GM12878 (cell line): ENCODE data around the gene SLC25A26. TPM values are rescaled to one million over a fixed set of nuclear protein-coding genes. Genes with fewer than 3 reads are reported as not detected.

Source experiments
- ATAC-seq: fragments of 200-7000 bp; cut with Tn5 transposase; 3 replicates; pipeline ENCODE4 v1.9.1; 2020; ENCODE audit warnings: mild to moderate bottlenecking, moderate library complexity
- BruUV-seq: library from RNA; stranded (reverse); fragments of 400-500 nt; replicated peaks from 2 replicates; lab custom pipeline; 2021; lab: Mats Ljungman, UMichigan
- CTCF ChIA-PET: fragments of 300-600 bp; sonication (Branson Sonifier 250); formaldehyde crosslinking; extraction: SDS; loops from one replicate; lab custom pipeline; 2021; ENCODE audit warnings: inconsistent platforms; lab: Yijun Ruan, JAX
- POLR2A ChIA-PET: fragments of 350-600 bp; formaldehyde crosslinking; extraction: SDS; loops from one replicate; lab custom pipeline; 2021; ENCODE audit warnings: inconsistent platforms; lab: Charles Lee
- RAD21 ChIA-PET: fragments of 300-600 bp; sonication (Branson Sonifier 250); formaldehyde crosslinking; loops from one replicate; lab custom pipeline; 2023; ENCODE audit warnings: antibody characterized with exemption; ENCODE audit not compliant: unreplicated experiment; lab: Charles Lee
- SMC1A ChIA-PET: fragments of 300-600 bp; sonication (Branson Sonifier 250); formaldehyde crosslinking; loops from one replicate; lab custom pipeline; 2023; ENCODE audit not compliant: unreplicated experiment, uncharacterized antibody; lab: Charles Lee
- DNase-seq: peaks from one replicate; pipeline ENCODE4 v3.0.0-alpha.2; 2011; ENCODE audit warnings: low read depth, low spot score
- FAIRE-seq: peaks from 3 replicates; lab custom pipeline; 2011; peaks lifted over from hg19 to GRCh38; lab: Jason Lieb, UNC
- H2AFZ ChIP-seq: 2 replicates; pipeline ENCODE4 v1.6.0; 2011; ENCODE audit warnings: low read depth, low read length, control low read depth; ENCODE audit not compliant: control insufficient read depth
- H3K27ac ChIP-seq: 2 replicates; pipeline ENCODE4 v1.5.1; 2011; ENCODE audit warnings: control low read depth; ENCODE audit not compliant: control insufficient read depth, insufficient read depth
- H3K27me3 ChIP-seq, 2 experiments: replicated peaks in 1 of 2; 2 replicates each; pipeline versions ENCODE4 v1.6.0 to v1.6.1; 2011; ENCODE audit warnings: low read length in 1 of 2; ENCODE audit not compliant: control insufficient read depth in 2 of 2, insufficient read depth in 2 of 2
- H3K36me3 ChIP-seq, 2 experiments: 2 replicates each; pipeline ENCODE4 v1.5.1; 2011; ENCODE audit warnings: low read length in 1 of 2; ENCODE audit not compliant: control insufficient read depth in 2 of 2, insufficient read depth in 2 of 2
- H3K4me1 ChIP-seq: 2 replicates; pipeline ENCODE4 v1.6.1; 2011; ENCODE audit warnings: mild to moderate bottlenecking, low read length, moderate library complexity, mixed read lengths; ENCODE audit not compliant: control insufficient read depth, insufficient read depth
- H3K4me2 ChIP-seq: 2 replicates; pipeline ENCODE4 v1.6.0; 2011; ENCODE audit warnings: control low read depth; ENCODE audit not compliant: control insufficient read depth, insufficient read depth
- H3K4me3 ChIP-seq: fragments of 200-600 bp; sonication (generic); 2 replicates; pipeline ENCODE4 v1.5.1; 2016
- H3K79me2 ChIP-seq: 2 replicates; pipeline ENCODE4 v1.6.0; 2011; ENCODE audit warnings: low read length; ENCODE audit not compliant: control insufficient read depth, insufficient read depth
- H3K9ac ChIP-seq: 2 replicates; pipeline ENCODE4 v1.8.0; 2011; ENCODE audit warnings: low read length, control low read depth, mixed read lengths; ENCODE audit not compliant: control insufficient read depth, insufficient read depth
- H3K9me3 ChIP-seq: replicated peaks from 3 replicates; pipeline ENCODE4 v1.5.1; 2011; ENCODE audit warnings: mild to moderate bottlenecking, low read length; ENCODE audit not compliant: control insufficient read depth, insufficient read depth
- H4K20me1 ChIP-seq: 2 replicates; pipeline ENCODE4 v1.6.0; 2011; ENCODE audit not compliant: control insufficient read depth, insufficient read depth
- BCL3 ChIP-seq: IDR thresholded peaks from 2 replicates; pipeline ENCODE4 v1.6.1; 2011; ENCODE audit warnings: borderline replicate concordance, low read depth, mild to moderate bottlenecking, moderate library complexity, low read length; ENCODE audit not compliant: insufficient read depth, poor library complexity, severe bottlenecking
- CREM ChIP-seq: IDR thresholded peaks from 2 replicates; pipeline ENCODE4 v1.6.1; 2014; ENCODE audit warnings: antibody characterized with exemption, low read depth
- ELK1 ChIP-seq: IDR thresholded peaks from 2 replicates; pipeline ENCODE4 v1.6.1; 2012; ENCODE audit warnings: low read depth, low read length, improper control_type of control experiment
- GABPA ChIP-seq: IDR thresholded peaks from 2 replicates; pipeline ENCODE4 v1.6.1; 2014; ENCODE audit warnings: antibody characterized with exemption, low read depth, mild to moderate bottlenecking, inconsistent platforms
- HDAC6 ChIP-seq: fragments of 200-600 bp; sonication (generic); IDR thresholded peaks from one replicate; pipeline ENCODE4 v1.8.0; 2017; ENCODE audit warnings: antibody characterized with exemption; ENCODE audit not compliant: unreplicated experiment
- HDGF ChIP-seq: fragments of 450-650 bp; IDR thresholded peaks from 2 replicates; pipeline ENCODE4 v1.6.1; 2016; ENCODE audit warnings: antibody characterized with exemption
- MTA2 ChIP-seq: fragments of 450-650 bp; IDR thresholded peaks from 2 replicates; pipeline ENCODE4 v1.6.1; 2016; ENCODE audit warnings: low read depth, mild to moderate bottlenecking, moderate library complexity
- NR2C1 ChIP-seq: fragments of 450-650 bp; IDR thresholded peaks from 2 replicates; pipeline ENCODE4 v1.6.1; 2017; ENCODE audit warnings: antibody characterized with exemption, mild to moderate bottlenecking, moderate library complexity
- NR2F1 ChIP-seq: fragments of 450-650 bp; conservative IDR thresholded peaks from 2 replicates; pipeline ENCODE4 v1.6.1; 2017; ENCODE audit warnings: mild to moderate bottlenecking
- RAD21 ChIP-seq: IDR thresholded peaks from 2 replicates; pipeline ENCODE4 v1.6.1; 2011; ENCODE audit warnings: mild to moderate bottlenecking, low read depth, low read length, moderate library complexity; ENCODE audit not compliant: insufficient read depth
- RAD51 ChIP-seq: fragments of 450-650 bp; IDR thresholded peaks from 2 replicates; pipeline ENCODE4 v1.6.1; 2016; ENCODE audit warnings: moderate library complexity, mild to moderate bottlenecking, inconsistent platforms
- RUNX3 ChIP-seq: IDR thresholded peaks from 2 replicates; pipeline ENCODE4 v1.6.1; 2012; ENCODE audit warnings: low read length, inconsistent platforms
- STAT3 ChIP-seq: IDR thresholded peaks from 2 replicates; pipeline ENCODE4 v1.6.1; 2011; ENCODE audit warnings: low read depth, low read length, improper control_type of control experiment
- USF1 ChIP-seq: IDR thresholded peaks from 2 replicates; pipeline ENCODE4 v1.6.1; 2011; ENCODE audit warnings: borderline replicate concordance, low read depth, mild to moderate bottlenecking, moderate library complexity, mixed read lengths, low read length; ENCODE audit not compliant: insufficient read depth; ENCODE audit errors: extremely low read length
- YBX1 ChIP-seq: fragments of 450-650 bp; IDR thresholded peaks from 2 replicates; pipeline ENCODE4 v1.6.1; 2016; ENCODE audit warnings: antibody characterized with exemption
- WGBS: methylation state at CpG from one replicate; pipeline ENCODE4 v1.1.6; 2016; ENCODE audit warnings: low lambda C conversion rate; ENCODE audit not compliant: insufficient replicate concordance, insufficient coverage; ENCODE audit errors: missing lambda C conversion rate; 5-methylcytosine and 5-hydroxymethylcytosine counted together
- in situ Hi-C: fragments of 300-500 bp; cut with MboI; formaldehyde crosslinking; loops from 9 replicates; pipeline ENCODE4 v1.14.3; 2018; ENCODE audit warnings: mixed read lengths
- intact Hi-C: fragments of 100-400 bp; cut with micrococcal nuclease; formaldehyde crosslinking; loops from one replicate; pipeline ENCODE4 v1.14.2; 2022; ENCODE audit not compliant: unreplicated experiment
- polyA plus RNA-seq, 11 experiments: library from polyadenylated mRNA; depleted of rRNA in 4 of 11; unstranded in 6 of 11; stranded (reverse) in 5 of 11; fragments of >200 nt; fragmentation: Nextera tagmentation in 4 of 11; fragmentation: Illumina TruSeq in 1 of 11; extraction: Ambion mirVana in 4 of 11; extraction: Trizol in 1 of 11; gene quantifications; 1 replicate in 1 of 11; 2 replicates in 10 of 11; pipeline versions ENCODE4 v1.2.1 to v1.2.3, GENCODE V29; 2011 to 2016; ENCODE audit warnings: inconsistent platforms in 2 of 11, missing spikeins in 2 of 11, low read depth in 1 of 11
- total RNA-seq, 4 experiments: library from RNA; depleted of rRNA in 3 of 4; stranded (reverse); fragments of >200 nt in 3 of 4; fragmentation: Illumina TruSeq in 1 of 4; extraction: Trizol in 1 of 4; gene quantifications; 2 replicates each; pipeline versions ENCODE4 v1.2.1 to v1.2.3, GENCODE V29; 2013 to 2021
- TF ChIP-seq, protein P1 (sequence below): IDR thresholded peaks from 2 replicates; pipeline ENCODE4 v1.6.1; 2012; ENCODE audit warnings: low read length, inconsistent platforms
- TF ChIP-seq, protein P2 (sequence below): fragments of 450-650 bp; conservative IDR thresholded peaks from 2 replicates; pipeline ENCODE4 v1.6.1; 2017; ENCODE audit warnings: mild to moderate bottlenecking, moderate library complexity

SLC25A26 gene
- total and polyA plus RNA-seq, 10 of the 15 experiments (the other 5 are each of a cell fraction or from before 2014, with no cell fraction given): 14.6 to 49.7 (median 24.9) TPM

DNA sequence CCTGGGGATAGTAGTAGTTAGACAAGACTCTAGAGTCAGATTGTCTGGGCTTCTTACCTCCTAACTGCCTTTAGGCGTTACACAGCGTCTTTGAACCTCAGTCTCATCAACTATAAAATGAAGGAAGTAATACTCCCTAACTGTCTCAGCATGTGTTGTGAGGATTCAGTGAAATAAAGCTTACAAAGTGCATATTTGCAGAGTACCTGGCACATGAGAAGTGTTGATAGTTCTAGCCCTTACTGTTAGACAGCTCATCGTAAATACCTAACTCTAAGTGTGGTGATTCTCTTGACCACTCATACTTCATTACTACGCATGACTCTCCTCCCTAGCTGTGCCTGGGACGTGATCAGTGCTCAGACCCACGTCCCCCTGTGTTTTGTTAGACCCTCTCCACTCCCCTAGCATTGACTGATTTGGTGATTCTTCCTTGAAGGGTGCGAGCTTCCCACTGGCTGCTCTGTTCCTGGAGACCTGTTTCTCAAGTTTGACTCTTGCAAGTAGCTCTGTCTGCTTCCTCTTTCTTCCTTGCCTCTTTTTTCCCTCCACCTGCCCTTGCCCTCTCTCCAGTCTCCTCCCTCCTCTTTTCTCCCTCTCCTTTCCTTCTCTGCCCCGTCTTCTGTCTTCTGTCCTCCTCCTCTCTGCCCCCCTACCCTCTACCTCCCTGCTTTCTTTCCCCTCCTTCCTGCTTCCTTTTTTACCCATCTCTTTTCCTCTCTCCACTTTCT lies 124.2 kb downstream of the SLC25A26 start (continued):
- TF ChIP-seq USF1 (no peak), MTA2 (no peak), STAT3 (no peak), BCL3 (no peak), GABPA (no peak), HDAC6 (no peak), RAD21 (no peak), CREM (no peak)

- ChIA-PET CTCF (no interaction called here), RAD21 (no interaction called here), SMC1A (interaction anchor here (1.0 kb wide), 1 partner anchor 473 kb away, joined by 3 read pairs; no protein-coding TSS in a partner anchor), POLR2A (no interaction called here)
- intact Hi-C loops (no loop called here), in situ Hi-C loops (no loop called here)
- no peaks in the 10 kb centered on the region for H3K36me3 ChIP-seq
- H3K9ac ChIP-seq: no peak overlapping the region
- no TSS peak for BruUV-seq
- H3K27ac ChIP-seq: no peak overlapping the region
- no peaks in the 10 kb centered on the region for H3K79me2 ChIP-seq
- no peaks in the 10 kb centered on the region for H4K20me1 ChIP-seq
- FAIRE-seq (no peak), DNase-seq (no peak), ATAC-seq (no peak)
- no peak overlapping the region for H2AFZ ChIP-seq
- no peaks in the 10 kb centered on the region for H3K4me1 ChIP-seq
- H3K4me3 ChIP-seq: no peak overlapping the region
- WGBS: 100% methylated on average over 3 of the region's 3 CpGs
- H3K27me3 ChIP-seq: no peaks in the 10 kb centered on the region
- no peaks in the 10 kb centered on the region for H3K9me3 ChIP-seq
- no peak overlapping the region for H3K4me2 ChIP-seq
- no peak for TF ChIP-seq RAD51
- TF ChIP-seq, protein P1, sequence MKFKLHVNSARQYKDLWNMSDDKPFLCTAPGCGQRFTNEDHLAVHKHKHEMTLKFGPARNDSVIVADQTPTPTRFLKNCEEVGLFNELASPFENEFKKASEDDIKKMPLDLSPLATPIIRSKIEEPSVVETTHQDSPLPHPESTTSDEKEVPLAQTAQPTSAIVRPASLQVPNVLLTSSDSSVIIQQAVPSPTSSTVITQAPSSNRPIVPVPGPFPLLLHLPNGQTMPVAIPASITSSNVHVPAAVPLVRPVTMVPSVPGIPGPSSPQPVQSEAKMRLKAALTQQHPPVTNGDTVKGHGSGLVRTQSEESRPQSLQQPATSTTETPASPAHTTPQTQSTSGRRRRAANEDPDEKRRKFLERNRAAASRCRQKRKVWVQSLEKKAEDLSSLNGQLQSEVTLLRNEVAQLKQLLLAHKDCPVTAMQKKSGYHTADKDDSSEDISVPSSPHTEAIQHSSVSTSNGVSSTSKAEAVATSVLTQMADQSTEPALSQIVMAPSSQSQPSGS: no peak
- TF ChIP-seq, protein P2, sequence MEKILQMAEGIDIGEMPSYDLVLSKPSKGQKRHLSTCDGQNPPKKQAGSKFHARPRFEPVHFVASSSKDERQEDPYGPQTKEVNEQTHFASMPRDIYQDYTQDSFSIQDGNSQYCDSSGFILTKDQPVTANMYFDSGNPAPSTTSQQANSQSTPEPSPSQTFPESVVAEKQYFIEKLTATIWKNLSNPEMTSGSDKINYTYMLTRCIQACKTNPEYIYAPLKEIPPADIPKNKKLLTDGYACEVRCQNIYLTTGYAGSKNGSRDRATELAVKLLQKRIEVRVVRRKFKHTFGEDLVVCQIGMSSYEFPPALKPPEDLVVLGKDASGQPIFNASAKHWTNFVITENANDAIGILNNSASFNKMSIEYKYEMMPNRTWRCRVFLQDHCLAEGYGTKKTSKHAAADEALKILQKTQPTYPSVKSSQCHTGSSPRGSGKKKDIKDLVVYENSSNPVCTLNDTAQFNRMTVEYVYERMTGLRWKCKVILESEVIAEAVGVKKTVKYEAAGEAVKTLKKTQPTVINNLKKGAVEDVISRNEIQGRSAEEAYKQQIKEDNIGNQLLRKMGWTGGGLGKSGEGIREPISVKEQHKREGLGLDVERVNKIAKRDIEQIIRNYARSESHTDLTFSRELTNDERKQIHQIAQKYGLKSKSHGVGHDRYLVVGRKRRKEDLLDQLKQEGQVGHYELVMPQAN: no peak
- TF ChIP-seq NR2F1: no peak
- no peak for TF ChIP-seq NR2C1
- no peak for TF ChIP-seq RUNX3
- TF ChIP-seq ELK1: no peak
- no peak for TF ChIP-seq YBX1
- no peak for TF ChIP-seq HDGF
Observed at GRCh38 chr3:66348704-66349103, 127.9 kb downstream of the SLC25A26 start.
